ENCODE results near the gene DCHS1. TPM values are rescaled to one million over a fixed set of nuclear protein-coding genes. Genes with fewer than 3 reads are reported as not detected.

DCHS1 gene
- total RNA-seq, 6 donors from 2014 or later: 9.2 to 32.2 (median 12.8) TPM

DNA sequence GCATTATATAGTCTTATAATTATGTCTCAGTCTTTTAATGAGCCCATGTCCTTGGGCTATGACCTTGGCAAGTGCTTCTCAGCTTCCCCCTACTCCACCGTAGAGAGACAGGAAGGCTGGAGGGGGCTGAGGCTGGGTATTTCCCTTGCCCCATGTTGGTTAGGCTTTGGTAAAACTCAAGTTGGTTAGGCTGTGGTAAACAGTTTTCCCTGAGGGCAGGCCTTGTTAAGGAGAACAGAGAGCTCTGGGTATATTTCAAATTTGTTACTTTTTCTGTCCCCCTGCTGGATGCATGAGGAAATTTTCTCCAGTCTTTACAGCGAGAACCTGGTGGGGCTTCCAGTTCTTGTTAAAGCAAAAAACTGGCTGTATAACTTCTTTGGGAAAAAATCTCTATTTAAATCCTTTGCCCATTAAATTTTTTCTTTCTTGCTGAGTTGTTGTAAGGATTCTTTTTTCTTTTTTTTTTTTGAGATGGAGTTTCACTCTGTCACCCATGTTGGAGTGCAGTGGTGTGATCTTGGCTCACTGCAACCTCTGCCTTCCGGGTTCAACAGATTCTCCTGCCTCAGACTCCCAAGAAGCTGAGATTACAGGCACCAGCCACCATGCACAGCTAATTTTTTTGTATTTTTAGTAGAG, 12.2 kb upstream of the DCHS1 start:
- ATAC-seq (ENCODE audit: low FRiP score in 2 of 2) (peak in 1 of 2 donors; percentile 84), DNase-seq (no peak)
- Histone ChIP-seq H3K9me3 (no peaks in the 10 kb centered on the region), H3K4me3 (no peak overlapping the region), H3K27ac (peak overlapping the region in 1 of 4 donors; percentile 14), H3K36me3 (no peaks in the 10 kb centered on the region), H3K27me3 (no peaks in the 10 kb centered on the region), H3K4me1 (no peaks in the 10 kb centered on the region)
- 59 to 64% methylated on average over 3 of the region's 3 CpGs for WGBS, 2 donors
- TF ChIP-seq, protein P1, sequence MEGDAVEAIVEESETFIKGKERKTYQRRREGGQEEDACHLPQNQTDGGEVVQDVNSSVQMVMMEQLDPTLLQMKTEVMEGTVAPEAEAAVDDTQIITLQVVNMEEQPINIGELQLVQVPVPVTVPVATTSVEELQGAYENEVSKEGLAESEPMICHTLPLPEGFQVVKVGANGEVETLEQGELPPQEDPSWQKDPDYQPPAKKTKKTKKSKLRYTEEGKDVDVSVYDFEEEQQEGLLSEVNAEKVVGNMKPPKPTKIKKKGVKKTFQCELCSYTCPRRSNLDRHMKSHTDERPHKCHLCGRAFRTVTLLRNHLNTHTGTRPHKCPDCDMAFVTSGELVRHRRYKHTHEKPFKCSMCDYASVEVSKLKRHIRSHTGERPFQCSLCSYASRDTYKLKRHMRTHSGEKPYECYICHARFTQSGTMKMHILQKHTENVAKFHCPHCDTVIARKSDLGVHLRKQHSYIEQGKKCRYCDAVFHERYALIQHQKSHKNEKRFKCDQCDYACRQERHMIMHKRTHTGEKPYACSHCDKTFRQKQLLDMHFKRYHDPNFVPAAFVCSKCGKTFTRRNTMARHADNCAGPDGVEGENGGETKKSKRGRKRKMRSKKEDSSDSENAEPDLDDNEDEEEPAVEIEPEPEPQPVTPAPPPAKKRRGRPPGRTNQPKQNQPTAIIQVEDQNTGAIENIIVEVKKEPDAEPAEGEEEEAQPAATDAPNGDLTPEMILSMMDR (IDR thresholded peaks at IDR 0.05): peak; percentile 43 to 70 (median 54)
- TF ChIP-seq POLR2AphosphoS5 (IDR thresholded peaks at IDR 0.05): no peak

DNA sequence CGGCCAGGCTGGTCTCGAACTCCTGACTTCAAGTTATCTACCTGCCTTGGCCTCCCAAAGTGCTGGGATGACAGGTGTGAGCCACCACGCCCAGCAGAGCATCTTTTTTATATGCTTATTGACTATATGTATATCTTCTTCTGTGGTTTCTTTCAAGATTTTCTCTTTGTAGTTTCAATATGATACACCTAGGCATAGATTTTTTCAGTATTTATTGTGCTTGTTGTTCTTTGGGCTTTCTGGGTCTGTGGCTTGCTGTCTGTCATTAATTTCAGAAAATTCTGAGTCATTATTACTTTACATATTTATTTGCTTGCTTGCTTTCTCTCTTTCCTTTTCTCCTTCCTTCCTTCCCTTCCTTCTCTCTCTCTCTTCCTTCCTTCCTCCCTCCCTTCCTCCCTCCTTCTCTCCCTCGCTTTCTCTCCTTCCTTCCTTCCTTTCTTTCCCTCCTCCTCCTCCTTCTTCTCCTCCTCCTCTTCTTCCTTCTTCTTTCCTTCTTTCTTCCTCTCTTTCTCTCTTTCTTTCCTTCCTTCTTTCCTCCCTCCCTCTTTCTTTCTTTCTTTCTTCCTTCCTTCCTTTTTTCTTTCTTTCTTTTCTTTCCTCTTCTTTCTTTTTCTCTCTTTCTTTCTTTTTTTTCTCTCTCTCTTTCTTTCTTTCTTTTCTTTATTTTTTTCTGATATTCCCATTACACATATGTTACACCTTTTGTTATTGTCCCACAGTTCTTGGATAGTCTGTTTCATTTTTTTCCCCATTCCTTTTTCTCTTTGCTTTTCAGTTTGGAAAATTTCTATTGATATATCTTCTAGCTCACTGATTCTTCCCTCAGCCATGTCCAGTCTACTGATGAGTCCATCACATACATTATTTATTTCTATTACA, 10.9 kb upstream of the DCHS1 start:
- Histone ChIP-seq H3K36me3 (no peaks in the 10 kb centered on the region), H3K27ac (no peak overlapping the region), H3K9me3 (no peaks in the 10 kb centered on the region), H3K4me1 (no peaks in the 10 kb centered on the region), H3K27me3 (no peaks in the 10 kb centered on the region), H3K4me3 (no peak overlapping the region)
- TF ChIP-seq EP300 (IDR thresholded peaks at IDR 0.05): no peak
- TF ChIP-seq, protein P1 (IDR thresholded peaks at IDR 0.05): no peak
- TF ChIP-seq POLR2A (IDR thresholded peaks at IDR 0.05): no peak
- TF ChIP-seq POLR2AphosphoS5 (IDR thresholded peaks at IDR 0.05): no peak
- 85 to 91% methylated on average over 4 of the region's 4 CpGs for WGBS, 2 donors
- ATAC-seq (ENCODE audit: low FRiP score in 2 of 2) (no peak), DNase-seq (no peak)

DNA sequence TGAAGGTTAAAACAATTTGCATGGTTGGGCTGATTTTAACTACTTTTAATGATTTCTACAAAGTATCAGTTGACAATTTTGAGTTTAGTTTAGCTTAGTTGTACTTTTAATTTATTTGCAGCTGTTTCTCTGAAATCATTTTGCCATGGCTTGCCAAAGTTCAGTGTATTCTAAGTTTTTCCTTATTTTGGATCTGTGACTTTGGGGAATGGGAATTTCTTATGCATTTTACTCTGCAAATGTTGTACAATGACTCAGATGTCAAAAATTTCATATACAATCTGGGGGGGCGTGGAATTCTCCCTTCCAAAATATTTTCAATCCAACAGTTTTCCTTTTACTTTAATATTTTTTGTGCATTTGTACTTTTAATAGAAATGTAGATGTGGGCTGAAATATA, 8.9 kb upstream of the DCHS1 start:
- H3K27ac ChIP-seq: no peak overlapping the region
- H3K36me3 ChIP-seq: no peaks in the 10 kb centered on the region
- no peak for TF ChIP-seq POLR2A (IDR thresholded peaks at IDR 0.05)
- no peak for TF ChIP-seq EP300 (IDR thresholded peaks at IDR 0.05)
- TF ChIP-seq POLR2AphosphoS5 (IDR thresholded peaks at IDR 0.05): no peak
- TF ChIP-seq, protein P1 (IDR thresholded peaks at IDR 0.05): no peak
- H3K27me3 ChIP-seq: no peaks in the 10 kb centered on the region
- DNase-seq: no peak
- H3K4me3 ChIP-seq: no peak overlapping the region
- no peaks in the 10 kb centered on the region for H3K4me1 ChIP-seq
- no peak for ATAC-seq (ENCODE audit: low FRiP score in 2 of 2)
- no peaks in the 10 kb centered on the region for H3K9me3 ChIP-seq
- WGBS, 2 donors: 0% methylated on average over 1 of the region's 1 CpG

DNA sequence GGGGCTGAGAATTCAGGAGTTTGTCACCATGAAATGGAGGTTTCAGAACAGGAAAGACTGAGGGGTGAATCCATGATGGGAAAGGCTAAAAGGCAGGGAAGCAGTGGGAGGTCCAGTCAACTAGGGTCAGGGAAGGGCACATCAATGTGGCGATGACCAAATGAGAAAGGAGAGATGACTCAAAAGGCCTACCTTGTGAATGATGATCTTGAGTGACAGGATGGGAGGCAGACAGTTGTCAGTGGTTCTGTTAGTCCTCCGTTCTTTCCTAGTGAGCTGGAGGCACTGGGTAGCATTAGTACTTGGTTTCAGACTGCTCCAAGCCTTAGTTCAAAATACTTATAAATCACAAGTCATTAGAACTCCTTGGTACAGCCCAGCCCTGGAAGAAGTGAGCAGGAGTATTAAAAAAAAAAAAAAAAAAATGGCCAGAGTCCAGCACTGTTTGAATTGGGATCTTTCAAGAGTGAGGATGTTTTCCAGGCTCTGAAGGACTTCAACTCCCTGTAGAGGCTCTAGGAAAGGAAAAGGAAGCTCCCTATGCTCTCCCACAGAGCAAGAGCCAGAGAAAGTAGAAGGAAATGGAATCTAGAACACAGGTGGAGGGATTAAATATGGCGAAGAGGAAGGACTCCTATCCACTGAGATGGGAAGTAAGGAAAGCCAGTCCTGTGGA, 8.3 kb upstream of the DCHS1 start:
- ATAC-seq (ENCODE audit: low FRiP score in 2 of 2) (no peak), DNase-seq (no peak)
- no peak overlapping the region for H3K4me3 ChIP-seq
- no peak overlapping the region for H3K27ac ChIP-seq
- no peaks in the 10 kb centered on the region for H3K36me3 ChIP-seq
- H3K9me3 ChIP-seq: no peaks in the 10 kb centered on the region
- TF ChIP-seq, protein P1 (IDR thresholded peaks at IDR 0.05): no peak
- no peak for TF ChIP-seq POLR2AphosphoS5 (IDR thresholded peaks at IDR 0.05)
- TF ChIP-seq EP300 (IDR thresholded peaks at IDR 0.05): no peak
- no peak for TF ChIP-seq POLR2A (IDR thresholded peaks at IDR 0.05)
- H3K4me1 ChIP-seq: no peaks in the 10 kb centered on the region
- H3K27me3 ChIP-seq: no peaks in the 10 kb centered on the region
- 62 to 63% methylated on average over 3 of the region's 3 CpGs for WGBS, 2 donors

Data from upper lobe of left lung (tissue), 6 donors.